HG03103 (cell line): Measurements from ENCODE around the gene PLEKHJ1.

Experiments used
- ATAC-seq: cut with Tn5 transposase; IDR thresholded peaks from one replicate; pipeline ENCODE4 v1.9.1; 2021; ENCODE audit warnings: low read depth; ENCODE audit not compliant: unreplicated experiment

Gene PLEKHJ1

DNA sequence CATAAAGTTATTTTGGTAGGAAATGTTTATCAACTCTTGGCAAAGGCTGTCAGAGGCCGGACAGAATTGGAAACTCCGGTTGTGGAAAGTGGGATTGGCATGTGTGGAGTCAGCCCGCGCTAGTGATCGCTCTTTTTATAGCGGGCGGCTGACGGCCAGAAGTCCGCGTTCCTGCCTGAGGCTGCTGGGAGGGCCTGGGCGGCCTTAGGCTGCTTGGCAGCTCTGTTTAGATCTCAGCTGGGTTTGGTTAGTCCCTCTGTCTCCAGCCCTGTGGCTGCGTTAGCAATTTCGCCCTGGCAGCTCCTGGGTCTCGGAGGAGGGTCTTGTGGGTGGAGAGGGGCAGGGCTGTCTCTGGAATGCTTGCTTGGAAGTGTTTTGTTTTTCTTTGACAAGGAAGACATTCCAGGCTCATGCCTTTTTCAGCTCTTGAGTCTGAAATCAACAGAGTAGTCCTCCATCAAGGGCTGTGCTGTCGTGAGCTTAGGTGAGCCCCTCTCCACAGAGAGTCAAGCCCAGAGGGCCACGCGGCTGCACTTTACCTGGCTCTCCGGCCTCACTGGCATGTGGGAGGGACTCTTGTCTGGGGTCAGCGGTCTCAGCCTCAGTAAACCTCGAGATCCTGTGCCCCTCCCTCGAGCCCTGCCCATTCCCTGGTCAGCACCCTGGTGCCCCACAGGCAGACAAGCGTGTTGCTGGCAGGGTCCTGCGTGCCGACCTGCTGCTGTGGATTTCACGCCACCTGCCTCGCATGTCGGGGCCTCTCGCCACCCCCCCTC lies 49.9 kb downstream of the PLEKHJ1 start:
- ATAC-seq = no peak

DNA sequence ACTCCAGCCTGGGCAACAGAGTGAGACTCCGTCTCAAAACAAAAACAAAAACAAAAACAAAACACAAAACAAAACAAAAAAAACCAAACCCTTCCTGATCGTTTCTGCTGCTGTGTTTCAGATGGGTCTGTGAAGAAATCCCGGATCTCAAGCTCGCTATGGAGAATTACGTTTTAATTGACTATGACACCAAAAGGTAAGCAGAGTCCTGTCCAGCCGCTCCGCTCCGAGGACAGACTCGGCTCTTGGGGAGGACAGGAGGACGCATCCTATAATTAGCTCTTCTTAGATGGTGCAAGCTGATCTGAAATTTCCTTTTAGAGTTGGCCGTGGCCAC lies 50.4 kb downstream of the PLEKHJ1 start:
- ATAC-seq = no peak

DNA sequence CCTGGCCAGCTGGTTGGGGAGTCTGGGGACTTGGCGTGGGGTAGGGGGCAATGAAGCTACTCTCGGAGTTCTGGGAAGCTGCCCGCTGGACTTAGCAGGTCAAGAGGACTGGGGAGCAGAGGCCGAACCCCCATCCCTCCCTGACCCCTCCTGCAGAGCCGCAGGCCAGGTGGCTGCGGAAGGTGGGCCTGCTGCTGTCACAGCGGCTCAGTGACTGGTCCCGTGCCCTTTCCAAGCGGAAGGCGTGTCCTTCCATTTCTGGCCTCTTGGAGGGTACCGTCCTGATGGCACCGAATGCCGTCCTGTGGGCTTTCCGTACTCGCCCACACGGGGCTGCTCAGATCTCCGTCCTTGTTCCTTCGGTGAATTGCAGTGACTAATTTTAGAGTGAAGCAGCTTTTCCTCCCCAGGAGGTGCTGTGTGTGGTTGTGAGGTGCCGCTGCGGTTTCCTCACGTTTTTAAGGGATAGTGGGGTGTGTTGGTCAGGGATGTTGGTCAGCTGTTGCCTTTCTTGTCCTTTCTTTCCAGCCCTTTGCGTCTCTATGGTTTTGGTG lies 51.6 kb downstream of the PLEKHJ1 start:
- no peak for ATAC-seq
